ENCODE data around the gene SPATA24.
"Not testable (repeated sequence)": the region's sequence is repeated elsewhere in the genome, so short reads cannot be mapped to it uniquely, and the experiment has no call there.

SPATA24 gene

DNA sequence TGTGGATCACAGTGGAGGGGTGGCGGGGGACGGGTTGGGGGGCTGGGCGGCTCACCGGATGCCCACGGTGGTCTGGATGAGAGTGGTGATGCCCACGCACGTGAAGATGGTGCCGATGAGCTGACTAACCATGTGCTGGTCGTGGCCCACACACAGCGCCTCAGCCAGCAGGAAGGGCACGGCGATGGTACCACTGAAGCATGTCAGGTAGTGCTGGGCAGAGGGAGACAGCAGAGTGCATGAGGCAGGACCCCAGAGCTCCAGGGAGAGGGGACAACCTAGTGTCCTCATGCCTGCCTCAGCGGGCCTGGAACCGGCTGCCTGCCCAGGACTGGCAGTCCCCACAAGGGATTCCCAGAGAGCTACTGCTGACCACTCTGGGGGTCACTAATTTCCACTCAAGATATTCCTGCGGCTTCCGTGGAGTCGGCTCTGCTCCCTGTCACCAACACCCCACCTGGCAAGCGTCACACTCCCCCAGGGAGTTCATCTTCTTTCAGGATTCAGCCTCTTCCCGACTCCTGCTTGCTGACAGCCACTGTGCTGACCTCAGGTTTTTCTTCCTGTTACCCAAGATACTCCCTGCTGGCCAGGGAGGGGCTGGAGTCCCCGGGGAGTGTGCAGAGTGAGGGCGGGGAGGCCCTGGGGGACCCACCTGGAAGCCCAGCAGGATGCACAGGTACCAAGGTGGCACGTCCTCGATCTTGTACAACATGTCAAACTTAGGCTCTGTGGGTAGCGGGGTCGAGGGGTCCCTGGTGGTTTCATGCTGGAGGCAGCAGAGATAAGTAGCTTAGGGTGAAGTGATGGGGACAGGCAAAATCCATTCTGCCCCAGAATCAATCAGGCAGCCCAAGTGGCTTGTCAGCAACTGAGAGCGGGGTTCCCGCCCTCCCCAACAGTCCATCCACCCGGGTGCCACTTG, 21.8 kb downstream of the SPATA24 start:
- no peak for DNase-seq

DNA sequence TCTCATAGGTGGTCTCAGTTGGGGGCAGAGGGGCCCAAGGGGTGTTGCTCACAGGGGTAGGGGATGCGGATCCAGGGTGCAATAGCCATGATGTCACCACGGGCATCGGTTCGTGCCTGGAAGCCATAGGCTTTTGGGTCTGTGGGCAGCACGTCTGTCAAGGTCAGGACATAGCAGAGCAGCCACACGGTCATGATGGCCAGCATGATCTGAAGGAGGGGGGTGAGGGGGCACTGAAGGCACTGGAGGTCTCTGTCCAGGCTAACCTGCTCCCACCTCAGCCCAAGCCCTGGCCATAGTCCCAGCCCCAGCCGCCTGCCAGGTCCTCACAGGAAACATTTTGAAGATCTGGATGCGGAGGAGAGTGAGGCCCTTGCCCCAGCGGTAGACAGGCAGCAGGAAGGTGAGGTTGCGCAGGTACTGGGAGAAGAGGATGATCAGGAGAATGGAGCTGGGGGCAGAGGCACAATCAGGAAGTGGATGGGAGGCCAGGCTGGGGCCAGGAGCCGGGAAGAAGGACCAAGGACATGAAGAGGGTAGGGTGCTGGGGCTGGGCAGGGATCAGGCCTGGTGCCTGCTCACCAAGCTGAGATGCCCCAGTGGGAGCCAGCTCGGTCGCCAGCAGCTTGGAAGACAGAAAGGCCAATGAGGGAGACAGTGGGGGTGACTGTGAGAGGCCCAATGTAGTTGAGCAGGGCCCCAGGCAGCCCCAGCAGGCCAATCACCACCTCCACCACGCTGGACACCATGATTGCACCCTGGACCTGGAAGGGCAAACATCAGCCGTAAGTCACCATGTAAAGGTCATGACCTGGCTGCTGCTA, 24.1 kb downstream of the SPATA24 start:
- no peak for DNase-seq

DNA sequence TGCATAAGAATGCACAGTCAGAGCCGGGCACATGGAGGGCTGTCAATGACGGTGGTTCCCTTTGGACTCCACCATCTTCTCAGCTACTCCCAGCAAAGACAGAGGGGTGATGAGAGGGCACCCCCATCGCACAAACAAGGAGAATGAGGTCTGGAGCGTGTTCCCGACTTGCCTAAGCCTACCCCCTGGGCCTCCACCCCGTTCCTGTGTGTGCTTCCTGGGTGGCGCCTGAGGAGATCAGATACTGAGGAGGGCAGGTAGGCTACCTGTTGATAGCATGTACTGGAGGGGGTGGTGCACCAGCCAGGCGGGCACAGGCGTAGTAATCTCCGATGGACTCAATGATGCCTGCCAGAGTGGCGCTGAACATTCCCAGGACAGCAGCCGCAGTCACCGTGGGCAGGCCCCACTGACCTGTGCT, 24.9 kb downstream of the SPATA24 start:
- DNase-seq, result no peak

DNA sequence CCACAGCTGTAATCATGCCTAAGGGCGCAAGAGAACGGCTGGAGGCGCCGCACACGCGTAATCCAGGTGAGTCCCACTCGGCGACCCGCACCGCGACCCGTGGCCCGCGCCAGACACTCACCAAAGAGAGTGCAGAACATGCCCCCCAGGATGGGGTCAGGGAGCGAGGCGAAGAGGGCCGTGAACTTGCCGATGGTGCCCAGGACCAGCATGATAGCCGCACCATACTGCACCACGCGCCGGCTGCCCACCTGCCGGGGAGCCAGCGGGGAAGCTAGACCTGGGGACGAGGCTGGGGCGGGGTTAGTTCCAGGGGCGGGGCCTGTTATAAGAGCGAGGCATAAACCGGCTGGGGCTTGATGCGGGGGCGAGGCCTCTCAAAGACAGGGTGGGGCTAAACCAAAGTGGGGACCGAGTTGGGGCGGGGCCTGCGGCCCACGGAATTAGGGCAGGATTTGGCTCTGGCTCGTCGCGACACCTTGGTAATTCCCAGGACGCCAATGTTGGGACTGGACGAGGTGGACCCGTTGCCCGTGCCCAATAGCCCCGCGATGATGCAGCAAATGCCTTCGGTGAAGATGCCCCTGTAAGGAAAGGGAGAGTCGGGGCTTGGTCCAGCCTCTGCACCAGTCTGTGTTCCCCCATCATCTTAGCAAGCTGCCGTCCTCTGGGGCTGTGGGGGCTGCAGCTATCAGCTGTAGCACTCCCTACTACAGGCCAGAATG, 25.6 kb downstream of the SPATA24 start:
- no peak for DNase-seq

DNA sequence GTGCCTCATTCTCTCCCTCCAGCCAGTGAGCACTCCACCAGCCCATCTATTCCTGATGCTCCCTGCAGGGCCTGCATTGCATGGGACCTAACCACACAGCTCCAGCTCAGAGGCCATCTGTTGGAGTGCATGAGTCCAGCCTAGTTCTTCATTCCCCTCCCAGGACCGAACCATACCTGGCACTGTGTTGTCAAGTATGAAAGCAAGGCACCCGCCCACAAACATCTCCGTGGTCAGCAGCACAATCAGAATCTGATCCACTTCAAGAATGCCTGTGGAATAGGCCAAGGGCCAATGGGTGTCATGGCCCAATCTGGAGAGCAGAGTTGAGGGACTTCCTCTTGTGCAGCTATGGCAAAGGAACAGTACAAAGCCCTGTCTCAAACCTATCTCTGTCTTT, 26.7 kb downstream of the SPATA24 start:
- DNase-seq, result no peak

DNA sequence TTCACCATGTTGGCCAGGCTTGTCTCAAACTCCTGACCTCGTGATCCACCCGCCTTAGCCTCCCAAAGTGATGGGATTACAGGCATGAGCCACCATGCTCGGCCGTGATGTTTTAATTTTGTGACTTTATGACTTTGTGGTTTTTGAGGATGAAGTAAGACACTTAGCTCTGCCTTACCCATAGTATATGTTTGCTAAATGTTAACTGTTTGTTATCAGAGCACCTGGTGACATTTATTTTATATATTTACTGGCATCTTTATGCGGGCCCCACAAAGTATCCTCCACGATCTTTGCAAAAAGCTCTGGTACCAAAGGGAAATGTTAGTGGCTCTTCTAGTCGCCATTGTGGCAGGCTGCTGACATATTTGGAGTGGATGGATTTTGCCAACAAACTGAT, 27.5 kb downstream of the SPATA24 start:
- DNase-seq, result no peak

DNA sequence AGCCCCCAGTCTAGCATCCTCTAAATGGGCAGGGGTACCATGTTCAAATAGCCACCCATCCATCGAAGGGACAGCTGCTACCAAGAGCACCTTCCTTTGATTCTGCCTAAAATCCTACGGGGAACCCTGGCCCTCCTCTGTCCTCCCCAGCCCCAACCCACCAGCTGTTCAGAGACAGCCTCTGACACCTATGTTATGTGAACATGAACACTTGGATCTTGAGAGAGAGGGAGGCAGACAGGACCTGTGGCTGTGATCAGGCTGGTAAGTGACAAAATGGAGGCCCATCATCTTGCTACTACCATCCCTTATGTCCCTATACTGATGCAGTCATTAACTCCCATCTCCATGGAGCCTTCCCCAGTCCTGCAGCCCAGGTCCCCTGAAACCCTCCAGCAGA, 29.0 kb downstream of the SPATA24 start:
- no peak for DNase-seq

DNA sequence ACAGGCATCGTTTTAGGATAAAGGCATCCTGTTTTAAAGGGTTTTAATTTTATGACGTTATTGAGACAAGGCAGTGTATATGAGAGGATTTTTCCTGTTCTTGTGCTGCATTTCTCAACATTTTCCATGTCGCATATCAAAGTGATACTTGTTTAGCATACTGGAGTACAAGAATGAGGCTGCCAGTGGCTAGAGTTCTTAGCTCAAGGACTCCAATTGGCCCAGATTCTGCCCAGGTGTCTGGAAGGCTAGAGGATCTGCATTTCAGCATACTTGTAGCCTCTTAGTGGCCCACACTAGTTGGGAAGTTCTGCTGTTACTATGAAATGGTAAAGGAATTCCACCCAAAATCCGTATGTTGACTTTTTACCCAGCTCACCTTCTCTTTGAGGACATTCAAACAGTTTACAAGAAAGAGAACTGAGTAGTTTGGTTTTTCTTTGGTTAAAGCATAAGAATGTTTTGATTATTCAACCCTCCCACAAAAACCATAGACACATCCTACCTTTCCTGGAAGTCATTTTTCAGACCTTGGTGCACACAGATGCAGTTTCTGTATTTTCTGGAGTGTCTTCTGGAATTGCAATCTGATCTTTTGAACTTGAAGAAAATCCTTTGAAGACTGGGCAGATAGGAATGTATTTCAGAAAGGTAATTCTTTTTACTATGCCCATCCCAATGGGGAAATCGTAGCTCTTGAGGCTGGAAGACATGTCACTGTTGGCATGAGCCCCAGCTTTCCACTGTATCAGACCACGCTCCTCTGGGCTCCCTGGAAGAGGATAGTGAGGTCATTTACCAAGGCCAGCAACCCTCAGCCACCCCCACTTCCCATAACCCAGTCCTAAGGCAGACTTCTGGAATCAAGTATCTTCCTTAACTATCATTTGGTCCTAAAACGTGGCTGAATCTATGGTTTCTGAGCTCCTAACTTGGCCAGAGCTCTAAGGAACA, 32.1 kb downstream of the SPATA24 start:
- no peak for DNase-seq

DNA sequence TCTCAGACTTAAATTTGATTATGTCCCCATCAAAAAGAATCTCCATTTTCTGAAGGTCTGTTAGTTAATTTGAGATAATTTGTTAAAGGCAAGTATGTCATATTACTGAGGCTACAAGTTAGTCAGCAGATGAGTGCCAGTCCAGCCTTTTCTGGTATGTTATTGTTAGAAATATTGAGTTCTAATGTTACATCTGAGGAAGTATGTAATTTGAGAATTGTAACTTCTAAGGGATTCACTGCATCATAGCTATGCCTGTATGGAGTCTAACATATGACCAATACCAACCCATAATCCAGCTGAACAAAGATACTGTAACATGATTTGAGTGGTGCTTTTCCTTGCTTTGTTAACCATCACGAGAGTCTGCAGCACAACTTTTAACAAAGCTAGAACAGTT, 34.7 kb downstream of the SPATA24 start:
- no peak for DNase-seq

DNA sequence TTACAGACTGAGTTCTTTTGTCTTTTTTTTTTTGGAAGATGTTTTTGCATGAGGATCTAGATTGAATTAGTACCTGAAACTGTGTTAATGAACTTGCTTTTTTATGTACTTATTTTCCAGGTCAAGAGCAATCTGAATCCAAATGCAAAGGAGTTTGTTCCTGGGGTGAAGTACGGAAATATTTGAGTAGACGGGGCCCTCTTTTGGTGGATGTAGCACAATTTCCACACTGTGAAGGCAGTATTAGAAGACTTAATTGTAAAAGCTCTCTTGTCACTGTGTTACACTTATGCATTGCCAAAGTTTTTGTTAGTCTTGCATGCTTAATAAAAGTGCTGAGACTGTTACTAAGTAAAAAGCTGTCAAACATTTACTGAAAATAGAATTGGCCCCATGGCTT, 35.3 kb downstream of the SPATA24 start:
- DNase-seq, result no peak

DNA sequence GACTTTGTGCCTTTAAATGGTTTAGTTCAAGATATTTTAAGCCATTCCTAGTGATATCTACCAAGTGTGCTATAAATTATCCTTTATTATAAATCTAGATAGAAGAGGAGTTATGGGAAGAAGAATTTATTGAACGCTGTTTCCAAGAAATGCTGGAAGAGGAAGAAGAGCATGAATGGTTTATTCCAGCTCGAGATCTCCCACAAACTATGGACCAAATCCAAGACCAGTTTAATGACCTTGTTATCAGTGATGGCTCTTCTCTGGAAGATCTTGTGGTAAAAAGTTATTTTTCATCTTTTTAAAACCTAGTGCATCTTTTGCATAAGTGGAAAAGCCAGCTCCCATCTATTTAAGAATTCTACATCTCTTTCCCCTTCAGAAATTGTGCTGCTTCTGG, 39.4 kb downstream of the SPATA24 start:
- DNase-seq, result no peak

DNA sequence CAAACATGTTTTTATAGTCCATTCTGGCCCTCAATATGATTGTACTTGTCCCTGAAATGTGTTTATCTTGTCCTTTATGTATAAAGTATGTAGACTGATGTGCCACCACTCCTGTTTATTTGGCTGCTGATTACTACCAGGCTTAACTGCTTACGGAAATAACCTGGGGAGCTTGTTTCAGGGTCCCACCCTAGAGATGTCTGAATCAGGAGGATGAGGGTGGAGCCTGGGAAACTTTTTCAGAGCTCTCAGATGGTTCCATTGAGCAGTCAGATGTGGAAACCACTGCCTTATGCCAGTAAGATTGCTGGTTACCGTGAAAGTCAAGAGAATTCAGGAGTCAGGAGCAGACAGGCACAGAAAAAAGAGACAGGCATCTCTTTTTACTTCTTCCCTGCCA, 40.0 kb downstream of the SPATA24 start:
- no peak for DNase-seq

DNA sequence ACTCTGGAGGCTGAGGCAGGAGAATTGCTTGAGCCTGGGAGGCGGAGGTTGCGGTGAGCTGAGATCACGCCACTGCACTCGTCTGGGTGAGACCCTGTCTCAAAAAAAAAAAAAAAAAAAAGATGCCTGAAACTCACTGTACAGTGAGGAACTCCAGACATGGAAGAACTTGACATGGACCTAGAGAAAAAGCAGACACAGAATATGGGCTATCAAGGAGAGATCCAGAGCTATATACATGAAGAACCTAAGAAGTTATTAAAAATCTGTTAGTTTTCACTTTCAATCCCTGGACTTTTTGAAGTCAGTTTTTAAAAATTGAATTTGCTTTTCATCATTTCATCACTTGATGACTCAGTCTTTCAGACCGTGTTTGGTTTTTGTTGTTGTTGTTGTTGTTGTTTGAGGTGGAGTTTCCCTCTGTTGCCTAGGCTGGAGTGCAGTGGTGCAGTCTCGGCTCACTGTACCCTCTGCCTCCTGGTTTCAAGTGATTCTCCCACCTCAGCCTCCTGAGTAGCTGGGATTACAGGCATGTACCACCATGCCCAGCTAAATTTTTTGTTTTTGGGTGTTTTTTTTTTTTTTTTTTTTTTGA, 42.0 kb downstream of the SPATA24 start:
- DNase-seq, result no peak

DNA sequence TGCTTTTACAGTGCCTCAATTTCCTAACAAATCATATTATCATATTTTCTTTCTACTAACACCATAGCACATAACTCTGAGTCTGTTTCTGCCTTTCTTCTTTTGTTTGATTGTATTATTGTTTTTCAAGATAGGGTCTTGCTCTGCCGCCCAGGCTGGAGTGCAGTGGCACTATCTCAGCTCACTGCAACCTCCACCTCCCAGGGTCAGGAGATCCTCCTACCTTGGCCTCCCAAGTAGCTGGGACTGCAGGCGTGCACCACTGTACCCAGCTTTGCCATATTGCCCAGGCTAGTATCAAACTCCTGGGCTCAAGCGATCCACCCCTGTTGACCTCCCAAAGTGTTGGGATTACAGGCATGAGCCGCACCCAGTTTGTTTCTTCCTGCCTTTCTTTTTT, 43.5 kb downstream of the SPATA24 start:
- no peak for DNase-seq

DNA sequence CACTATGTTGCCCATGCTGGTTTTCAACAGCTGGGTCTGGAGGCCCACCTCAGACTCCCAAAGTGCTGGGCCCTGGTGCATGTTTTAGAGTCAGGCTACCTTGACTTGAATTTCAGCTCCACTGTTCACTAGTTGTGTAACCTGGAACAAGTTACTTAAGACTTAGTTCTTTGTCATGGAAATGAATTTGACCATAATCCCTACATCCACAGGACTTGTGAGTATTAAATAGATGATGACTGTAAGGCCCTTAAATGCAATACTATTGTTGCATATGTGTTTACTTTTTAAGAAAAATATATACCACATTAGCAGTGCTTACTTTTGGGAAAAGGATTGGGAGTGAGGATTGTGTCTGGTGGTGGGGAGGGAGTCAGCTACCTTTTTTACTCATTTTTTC, 45.8 kb downstream of the SPATA24 start:
- DNase-seq, result no peak

DNA sequence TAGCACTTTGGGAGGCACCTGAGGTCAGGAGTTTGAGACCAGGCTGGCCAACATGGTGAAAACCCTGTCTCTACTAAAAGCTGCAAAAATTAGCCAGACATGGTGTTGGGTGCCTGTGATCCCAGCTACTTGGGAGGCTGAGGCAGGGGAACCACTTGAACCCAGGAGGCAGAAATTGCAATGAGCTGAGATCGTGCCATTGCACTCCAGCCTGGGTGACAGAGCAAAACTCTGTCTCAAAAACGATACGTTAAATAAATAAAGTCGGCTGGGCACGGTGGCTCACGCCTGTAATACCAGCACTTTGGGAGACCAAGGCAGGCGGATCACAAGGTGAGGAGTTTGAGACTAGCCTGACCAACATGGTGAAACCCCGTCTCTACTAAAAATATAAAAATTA, 48.0 kb downstream of the SPATA24 start:
- DNase-seq, result not testable (repeated sequence)

DNA sequence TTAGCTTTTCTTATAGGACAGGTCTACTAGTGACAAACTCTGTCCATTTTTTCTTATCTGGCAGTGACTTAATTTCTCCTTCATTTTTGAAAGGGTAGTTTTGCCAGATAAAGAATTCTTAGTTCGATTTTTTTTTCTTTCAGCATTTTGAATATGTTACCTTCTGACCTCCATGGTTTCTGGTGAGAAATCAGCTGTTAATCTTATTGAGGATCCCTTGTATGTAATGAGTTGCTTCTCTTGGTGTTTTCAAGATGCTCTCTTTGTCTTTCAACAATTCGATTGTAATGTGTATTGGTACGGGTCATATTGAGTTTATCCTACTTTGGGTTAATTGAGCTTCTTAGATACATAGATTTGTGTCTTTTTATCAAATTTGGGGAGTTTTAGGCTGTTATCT, 49.7 kb downstream of the SPATA24 start:
- DNase-seq, result no peak

DNA sequence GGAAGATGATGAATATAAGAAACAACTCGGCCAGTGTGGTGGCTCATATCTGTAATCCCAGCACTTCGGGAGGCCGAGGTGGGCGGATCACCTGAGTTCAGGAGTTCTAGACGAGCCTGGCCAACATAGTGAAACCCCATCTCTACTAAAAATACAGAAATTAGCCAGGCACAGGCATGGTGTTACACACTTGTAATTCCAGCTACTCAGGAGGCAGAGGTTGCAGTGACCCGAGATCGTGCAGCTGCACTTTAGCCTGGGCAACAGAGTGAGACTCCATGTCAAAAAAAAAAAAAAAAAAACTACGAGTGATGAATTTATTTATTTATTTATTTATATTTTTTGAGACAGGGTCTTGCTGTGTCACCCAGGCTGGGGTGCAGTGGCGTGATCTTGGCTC, 56.0 kb downstream of the SPATA24 start:
- not testable (repeated sequence) for DNase-seq
